ENCODE results near the gene CMSS1. TPM values are rescaled to one million over a fixed set of nuclear protein-coding genes. Genes with fewer than 3 reads are reported as not detected.

The CMSS1 gene
- total and polyA plus RNA-seq, 8 donors = 2.7 to 33.3 (median 22.1) TPM

DNA sequence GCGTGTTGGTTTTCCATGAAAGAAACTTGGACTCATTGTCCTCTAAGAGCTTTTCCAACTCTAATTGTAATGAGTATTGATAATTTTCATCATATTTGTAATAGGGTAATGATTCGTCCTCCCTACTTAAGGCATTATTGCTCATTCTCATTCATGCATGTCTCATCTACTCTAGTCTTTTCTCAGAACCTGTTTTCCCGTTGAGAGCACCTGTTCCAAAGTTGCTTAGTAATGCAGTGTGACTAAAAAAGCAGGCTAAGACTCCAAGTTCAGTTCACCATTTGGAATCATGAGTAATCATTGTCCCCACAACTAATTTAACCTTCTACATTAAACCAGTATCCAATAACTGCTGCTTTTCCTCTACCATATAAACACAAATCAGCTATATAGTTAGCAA is 212.7 kb downstream of the CMSS1 start:
- H3K4me3 ChIP-seq = no peak overlapping the region
- TF ChIP-seq EP300 (IDR thresholded peaks at IDR 0.05) (no peak), POLR2AphosphoS5 (IDR thresholded peaks at IDR 0.05) (no peak), POLR2A (IDR thresholded peaks at IDR 0.05) (no peak)
- TF ChIP-seq, protein P1, sequence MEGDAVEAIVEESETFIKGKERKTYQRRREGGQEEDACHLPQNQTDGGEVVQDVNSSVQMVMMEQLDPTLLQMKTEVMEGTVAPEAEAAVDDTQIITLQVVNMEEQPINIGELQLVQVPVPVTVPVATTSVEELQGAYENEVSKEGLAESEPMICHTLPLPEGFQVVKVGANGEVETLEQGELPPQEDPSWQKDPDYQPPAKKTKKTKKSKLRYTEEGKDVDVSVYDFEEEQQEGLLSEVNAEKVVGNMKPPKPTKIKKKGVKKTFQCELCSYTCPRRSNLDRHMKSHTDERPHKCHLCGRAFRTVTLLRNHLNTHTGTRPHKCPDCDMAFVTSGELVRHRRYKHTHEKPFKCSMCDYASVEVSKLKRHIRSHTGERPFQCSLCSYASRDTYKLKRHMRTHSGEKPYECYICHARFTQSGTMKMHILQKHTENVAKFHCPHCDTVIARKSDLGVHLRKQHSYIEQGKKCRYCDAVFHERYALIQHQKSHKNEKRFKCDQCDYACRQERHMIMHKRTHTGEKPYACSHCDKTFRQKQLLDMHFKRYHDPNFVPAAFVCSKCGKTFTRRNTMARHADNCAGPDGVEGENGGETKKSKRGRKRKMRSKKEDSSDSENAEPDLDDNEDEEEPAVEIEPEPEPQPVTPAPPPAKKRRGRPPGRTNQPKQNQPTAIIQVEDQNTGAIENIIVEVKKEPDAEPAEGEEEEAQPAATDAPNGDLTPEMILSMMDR (IDR thresholded peaks at IDR 0.05) = no peak
- H3K27ac ChIP-seq = no peak overlapping the region
- H3K36me3 ChIP-seq = no peaks in the 10 kb centered on the region
- WGBS, 5 donors = 82 to 93% (median 91%) methylated on average over 3 of the region's 3 CpGs
- H3K4me1 ChIP-seq = peaks cover 0 to 37% (median 15%) of the 10 kb centered on the region in 4 donors
- no peaks in the 10 kb centered on the region for H3K9me3 ChIP-seq
- DNase-seq = no peak
- no peaks in the 10 kb centered on the region for H3K27me3 ChIP-seq
- intact Hi-C loops (cut with DNase I; ENCODE audit: low total_unique reads) = no loop called here

DNA sequence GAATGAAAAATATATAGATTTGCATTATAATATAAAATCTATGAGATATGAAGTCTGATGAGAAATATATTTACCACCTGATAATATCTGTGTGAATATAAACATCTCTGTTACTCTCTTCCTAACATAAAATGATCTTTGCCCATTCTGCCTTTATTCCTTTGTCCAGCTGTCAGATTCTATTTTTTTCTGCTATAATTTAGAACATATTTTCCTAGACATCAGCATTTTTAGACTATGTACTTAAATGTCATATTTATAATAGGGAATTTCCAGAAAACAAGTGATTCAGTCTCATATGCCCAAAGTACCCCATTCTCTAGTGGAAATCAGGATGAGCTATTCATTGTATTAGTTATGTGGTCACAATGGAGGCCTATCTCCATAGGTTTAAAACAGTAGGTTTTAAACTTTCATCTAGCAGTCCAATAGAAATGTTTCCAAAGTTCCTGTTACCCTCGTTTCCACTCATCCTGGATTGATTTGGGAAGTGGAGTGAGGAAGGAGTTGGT is 213.3 kb downstream of the CMSS1 start:
- no peak for TF ChIP-seq EP300 (IDR thresholded peaks at IDR 0.05)
- no peak for TF ChIP-seq POLR2A (IDR thresholded peaks at IDR 0.05)
- TF ChIP-seq, protein P1 (IDR thresholded peaks at IDR 0.05) = no peak
- no peak for TF ChIP-seq POLR2AphosphoS5 (IDR thresholded peaks at IDR 0.05)
- intact Hi-C loops (cut with DNase I; ENCODE audit: low total_unique reads) = no loop called here
- no peak for DNase-seq
- no peak overlapping the region for H3K4me3 ChIP-seq
- no peaks in the 10 kb centered on the region for H3K9me3 ChIP-seq
- no peaks in the 10 kb centered on the region for H3K27me3 ChIP-seq
- peaks cover 0 to 31% (median 15%) of the 10 kb centered on the region in 4 donors for H3K4me1 ChIP-seq
- WGBS, 5 donors = 70 to 100% (median 89%) methylated on average over 1 of the region's 1 CpG
- no peak overlapping the region for H3K27ac ChIP-seq
- H3K36me3 ChIP-seq = no peaks in the 10 kb centered on the region

DNA sequence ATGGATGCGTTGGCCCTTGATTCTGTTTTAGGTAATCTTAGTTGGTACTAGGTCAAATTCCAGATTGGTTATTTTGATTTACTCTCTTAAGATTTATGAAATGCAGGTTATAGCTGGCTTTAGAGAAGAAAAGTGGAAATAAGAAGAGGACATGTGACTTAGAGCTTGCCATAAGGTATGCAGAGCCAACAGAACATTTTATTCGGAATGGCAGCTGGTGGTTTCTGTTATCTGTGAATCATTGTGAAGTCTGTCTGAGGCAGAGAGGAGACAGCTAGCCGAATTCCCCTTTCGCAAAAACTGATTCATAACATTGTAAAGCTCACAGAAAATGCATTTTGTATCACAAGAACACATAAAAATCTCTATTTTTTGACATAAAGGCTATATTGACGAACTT is 214.6 kb downstream of the CMSS1 start:
- H3K36me3 ChIP-seq = no peaks in the 10 kb centered on the region
- TF ChIP-seq, protein P1 (IDR thresholded peaks at IDR 0.05) = no peak
- TF ChIP-seq EP300 (IDR thresholded peaks at IDR 0.05) = no peak
- no peak for TF ChIP-seq POLR2A (IDR thresholded peaks at IDR 0.05)
- TF ChIP-seq POLR2AphosphoS5 (IDR thresholded peaks at IDR 0.05) = no peak
- DNase-seq = no peak
- WGBS, 5 donors = 62 to 88% (median 78%) methylated on average over 5 of the region's 5 CpGs
- H3K27me3 ChIP-seq = no peaks in the 10 kb centered on the region
- no peaks in the 10 kb centered on the region for H3K9me3 ChIP-seq
- H3K27ac ChIP-seq = no peak overlapping the region
- no peak overlapping the region for H3K4me3 ChIP-seq
- H3K4me1 ChIP-seq = peaks cover 0 to 30% (median 15%) of the 10 kb centered on the region in 4 donors
- intact Hi-C loops (cut with DNase I; ENCODE audit: low total_unique reads) = no loop called here

DNA sequence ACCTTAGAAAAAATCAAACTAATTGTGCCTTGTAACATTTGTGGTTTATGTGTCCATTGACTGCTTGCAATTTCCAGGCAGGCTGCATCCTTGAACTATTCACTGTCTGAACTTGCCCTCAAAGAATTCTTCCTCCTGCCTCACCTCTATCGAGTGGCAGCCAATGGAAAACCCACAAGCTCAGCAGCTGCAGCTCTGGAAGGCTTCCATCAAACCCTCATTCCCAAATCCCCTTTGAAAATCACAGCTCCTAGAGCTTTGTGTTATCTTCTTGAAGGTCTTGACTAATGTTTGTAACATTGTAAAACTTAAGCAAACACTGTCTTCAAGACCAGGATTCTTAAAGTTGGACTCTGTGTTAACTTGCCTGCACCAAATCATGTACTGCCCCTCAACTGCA is 215.5 kb downstream of the CMSS1 start:
- WGBS, 5 donors = 32 to 50% (median 44%) methylated on average over 1 of the region's 1 CpG
- Histone ChIP-seq H3K4me3 (no peak overlapping the region), H3K9me3 (no peaks in the 10 kb centered on the region), H3K36me3 (no peaks in the 10 kb centered on the region), H3K4me1 (peaks cover 0 to 30% (median 15%) of the 10 kb centered on the region in 4 donors), H3K27me3 (no peaks in the 10 kb centered on the region), H3K27ac (no peak overlapping the region)
- TF ChIP-seq POLR2AphosphoS5 (IDR thresholded peaks at IDR 0.05) (no peak), POLR2A (IDR thresholded peaks at IDR 0.05) (no peak), EP300 (IDR thresholded peaks at IDR 0.05) (no peak)
- TF ChIP-seq, protein P1 (IDR thresholded peaks at IDR 0.05) = no peak
- intact Hi-C loops (cut with DNase I; ENCODE audit: low total_unique reads) = no loop called here
- DNase-seq = peak in 1 of 2 donors; percentile 42
